C4-2B (cell line): ENCODE data around the gene CDC45.

Experiments
- ZFX ChIP-seq: fragments of 450-650 bp; IDR thresholded peaks from 2 replicates; pipeline ENCODE4 v1.6.1; 2017
- TF ChIP-seq, protein P1 (sequence below): fragments of 450-650 bp; conservative IDR thresholded peaks from 2 replicates; pipeline ENCODE4 v1.5.1; 2017; ENCODE audit warnings: mild to moderate bottlenecking

DNA sequence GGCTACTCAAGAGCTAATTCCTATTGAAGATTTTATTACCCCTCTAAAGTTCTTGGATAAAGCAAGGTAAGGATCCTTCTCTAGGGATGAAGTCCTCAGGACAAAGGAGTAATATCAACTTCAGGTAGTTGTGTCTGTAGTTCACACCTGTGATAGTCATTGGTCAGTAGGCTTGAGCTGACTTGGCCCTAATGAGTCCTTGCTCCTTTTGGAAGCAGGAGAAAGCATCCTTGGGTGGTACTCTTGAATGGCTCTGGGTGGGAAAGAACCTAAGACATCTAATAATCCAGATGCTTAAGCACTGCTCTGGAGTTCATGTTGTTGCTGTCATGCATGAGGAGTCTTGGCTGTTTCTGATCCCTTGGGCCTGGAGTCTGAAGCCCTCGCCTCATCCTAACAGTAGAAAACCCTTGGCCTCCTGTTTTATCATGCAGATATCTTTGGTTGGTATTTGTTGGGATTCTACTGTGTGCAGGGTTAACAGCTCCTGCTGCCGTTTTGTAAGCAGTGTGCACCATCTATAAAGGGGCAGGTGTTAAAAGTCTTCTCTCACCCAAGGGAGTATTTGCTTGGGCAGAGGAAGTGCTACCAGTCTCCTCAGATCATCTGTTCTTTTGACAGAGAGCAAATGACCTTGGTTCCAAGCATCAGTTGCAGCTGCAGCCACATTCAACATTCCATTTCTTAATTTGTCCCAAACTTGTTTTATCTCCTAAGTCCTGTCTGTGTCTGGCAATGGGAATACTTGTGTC is 44.7 kb upstream of the CDC45 start:
- TF ChIP-seq, protein P1, sequence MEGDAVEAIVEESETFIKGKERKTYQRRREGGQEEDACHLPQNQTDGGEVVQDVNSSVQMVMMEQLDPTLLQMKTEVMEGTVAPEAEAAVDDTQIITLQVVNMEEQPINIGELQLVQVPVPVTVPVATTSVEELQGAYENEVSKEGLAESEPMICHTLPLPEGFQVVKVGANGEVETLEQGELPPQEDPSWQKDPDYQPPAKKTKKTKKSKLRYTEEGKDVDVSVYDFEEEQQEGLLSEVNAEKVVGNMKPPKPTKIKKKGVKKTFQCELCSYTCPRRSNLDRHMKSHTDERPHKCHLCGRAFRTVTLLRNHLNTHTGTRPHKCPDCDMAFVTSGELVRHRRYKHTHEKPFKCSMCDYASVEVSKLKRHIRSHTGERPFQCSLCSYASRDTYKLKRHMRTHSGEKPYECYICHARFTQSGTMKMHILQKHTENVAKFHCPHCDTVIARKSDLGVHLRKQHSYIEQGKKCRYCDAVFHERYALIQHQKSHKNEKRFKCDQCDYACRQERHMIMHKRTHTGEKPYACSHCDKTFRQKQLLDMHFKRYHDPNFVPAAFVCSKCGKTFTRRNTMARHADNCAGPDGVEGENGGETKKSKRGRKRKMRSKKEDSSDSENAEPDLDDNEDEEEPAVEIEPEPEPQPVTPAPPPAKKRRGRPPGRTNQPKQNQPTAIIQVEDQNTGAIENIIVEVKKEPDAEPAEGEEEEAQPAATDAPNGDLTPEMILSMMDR = no peak
- no peak for TF ChIP-seq ZFX
